RWPE2 (cell line): ENCODE data around the gene EEPD1.

Experiments used
- ATAC-seq: fragments of 200-7000 bp; cut with Tn5 transposase; 3 replicates; pipeline ENCODE4 v1.9.1; 2021; ENCODE audit warnings: low read depth
- DNase-seq: peaks from one replicate; pipeline ENCODE4 v3.0.0-alpha.2; 2020; ENCODE audit warnings: low spot score
- H3K27ac ChIP-seq: fragments of 450-650 bp; 2 replicates; pipeline ENCODE4 v1.5.1; 2017; ENCODE audit warnings: mild to moderate bottlenecking; ENCODE audit not compliant: poor library complexity, severe bottlenecking
- H3K27me3 ChIP-seq: fragments of 250-450 bp; sonication (Bioruptor Pico); 2 replicates; pipeline ENCODE4 v1.5.1; 2021; ENCODE audit warnings: mild to moderate bottlenecking, moderate library complexity; ENCODE audit not compliant: insufficient read depth, poor library complexity, severe bottlenecking
- H3K36me3 ChIP-seq: fragments of 250-450 bp; sonication (Bioruptor Pico); 2 replicates; pipeline ENCODE4 v1.5.1; 2020; ENCODE audit warnings: low read depth, mild to moderate bottlenecking, moderate library complexity
- H3K4me1 ChIP-seq: fragments of 250-450 bp; sonication (Bioruptor Pico); 2 replicates; pipeline ENCODE4 v1.5.1; 2021; ENCODE audit warnings: mild to moderate bottlenecking, moderate library complexity; ENCODE audit not compliant: insufficient read depth, poor library complexity, severe bottlenecking
- H3K4me3 ChIP-seq: fragments of 250-450 bp; sonication (Bioruptor Pico); 2 replicates; pipeline ENCODE4 v1.5.1; 2021; ENCODE audit warnings: mild to moderate bottlenecking, moderate library complexity; ENCODE audit not compliant: severe bottlenecking
- H3K9me3 ChIP-seq: fragments of 250-450 bp; sonication (Bioruptor Pico); 2 replicates; pipeline ENCODE4 v1.5.1; 2021; ENCODE audit warnings: mild to moderate bottlenecking, moderate library complexity; ENCODE audit not compliant: severe bottlenecking
- CTCF ChIP-seq: fragments of 450-650 bp; IDR thresholded peaks from one replicate; pipeline ENCODE4 v1.5.1; 2017; ENCODE audit warnings: mild to moderate bottlenecking, moderate library complexity; ENCODE audit not compliant: poor library complexity, severe bottlenecking

The EEPD1 gene

GRCh38 chr7:36266683-36267082 lies 113.6 kb downstream of the EEPD1 start:
- Histone ChIP-seq H3K4me3 (no peak overlapping the region), H3K27me3 (no peaks in the 10 kb centered on the region), H3K4me1 (no peaks in the 10 kb centered on the region), H3K9me3 (no peaks in the 10 kb centered on the region), H3K36me3 (no peaks in the 10 kb centered on the region), H3K27ac (no peak overlapping the region)
- TF ChIP-seq CTCF, result no peak
- DNase-seq, result no peak
- no peak for ATAC-seq

- TF ChIP-seq CTCF, result no peak
- Histone ChIP-seq H3K4me1 (no peaks in the 10 kb centered on the region), H3K27me3 (no peaks in the 10 kb centered on the region), H3K27ac (no peak overlapping the region), H3K36me3 (no peaks in the 10 kb centered on the region), H3K9me3 (no peaks in the 10 kb centered on the region), H3K4me3 (no peak overlapping the region)
- ATAC-seq, result no peak
- DNase-seq, result no peak
Measured at GRCh38 chr7:36272211-36272566, 119.1 kb downstream of the EEPD1 start.

GRCh38 chr7:36272567-36273269 lies 119.7 kb downstream of the EEPD1 start:
- H3K4me1 ChIP-seq, result no peaks in the 10 kb centered on the region
- no peak for ATAC-seq
- DNase-seq, result no peak
- no peaks in the 10 kb centered on the region for H3K27me3 ChIP-seq
- H3K36me3 ChIP-seq, result no peaks in the 10 kb centered on the region
- no peak overlapping the region for H3K4me3 ChIP-seq
- H3K27ac ChIP-seq, result no peak overlapping the region
- no peak for TF ChIP-seq CTCF
- H3K9me3 ChIP-seq, result no peaks in the 10 kb centered on the region

GRCh38 chr7:36273836-36274235 lies 120.8 kb downstream of the EEPD1 start:
- H3K36me3 ChIP-seq, result no peaks in the 10 kb centered on the region
- no peak overlapping the region for H3K4me3 ChIP-seq
- H3K27me3 ChIP-seq, result no peaks in the 10 kb centered on the region
- ATAC-seq (no peak), DNase-seq (no peak)
- no peak for TF ChIP-seq CTCF
- H3K4me1 ChIP-seq, result no peaks in the 10 kb centered on the region
- H3K27ac ChIP-seq, result no peak overlapping the region
- no peaks in the 10 kb centered on the region for H3K9me3 ChIP-seq

- Histone ChIP-seq H3K9me3 (no peaks in the 10 kb centered on the region), H3K4me1 (peaks cover 3% of the 10 kb centered on the region), H3K27ac (no peak overlapping the region), H3K4me3 (no peak overlapping the region), H3K36me3 (no peaks in the 10 kb centered on the region), H3K27me3 (no peaks in the 10 kb centered on the region)
- ATAC-seq (no peak), DNase-seq (no peak)
- TF ChIP-seq CTCF, result no peak
Measured at GRCh38 chr7:36275735-36276284, 122.8 kb downstream of the EEPD1 start.
